GM21619 (cell line): Measurements from ENCODE around the gene CORO7.
"Not testable (repeated sequence)": the region's sequence is repeated elsewhere in the genome, so short reads cannot be mapped to it uniquely, and the experiment has no call there.

Experiments
- ATAC-seq: cut with Tn5 transposase; IDR thresholded peaks from one replicate; pipeline ENCODE4 v1.9.1; 2021; ENCODE audit not compliant: unreplicated experiment

Gene CORO7

GRCh38 chr16:4340443-4340842, 76.0 kb downstream of the CORO7 start:
- no peak for ATAC-seq

GRCh38 chr16:4339909-4340308, 76.5 kb downstream of the CORO7 start:
- ATAC-seq: no peak

- no peak for ATAC-seq
Measured at GRCh38 chr16:4339455-4339854, 76.9 kb downstream of the CORO7 start.

GRCh38 chr16:4338712-4339299, 77.6 kb downstream of the CORO7 start:
- no peak for ATAC-seq

GRCh38 chr16:4338125-4338582, 78.2 kb downstream of the CORO7 start:
- ATAC-seq: no peak

GRCh38 chr16:4337540-4338088, 78.8 kb downstream of the CORO7 start:
- no peak for ATAC-seq

- ATAC-seq: no peak
Measured at GRCh38 chr16:4336701-4337539, 79.5 kb downstream of the CORO7 start.

GRCh38 chr16:4334724-4335495, 81.5 kb downstream of the CORO7 start:
- no peak for ATAC-seq

- ATAC-seq: not testable (repeated sequence)
Measured at GRCh38 chr16:4333714-4334113, 82.7 kb downstream of the CORO7 start.

GRCh38 chr16:4333308-4333638, 83.1 kb downstream of the CORO7 start:
- ATAC-seq: no peak

GRCh38 chr16:4332623-4333307, 83.6 kb downstream of the CORO7 start:
- ATAC-seq: no peak

- ATAC-seq: no peak
Measured at GRCh38 chr16:4332083-4332482, 84.3 kb downstream of the CORO7 start.

- no peak for ATAC-seq
Measured at GRCh38 chr16:4330277-4330874, 86.0 kb downstream of the CORO7 start.

- no peak for ATAC-seq
Measured at GRCh38 chr16:4328782-4329775, 87.3 kb downstream of the CORO7 start.

GRCh38 chr16:4328046-4328781, 88.2 kb downstream of the CORO7 start:
- ATAC-seq: no peak

- ATAC-seq: no peak
Measured at GRCh38 chr16:4327386-4328045, 88.9 kb downstream of the CORO7 start.

GRCh38 chr16:4325253-4325758, 91.1 kb downstream of the CORO7 start:
- no peak for ATAC-seq
